A673 (cell line): ENCODE measurements around the gene CYB5A. TPM values are rescaled to one million over a fixed set of nuclear protein-coding genes. Genes with fewer than 3 reads are reported as not detected.

ENCODE experiments used
- BruUV-seq: library from RNA; stranded (reverse); fragments of 400-500 nt; replicated peaks from 2 replicates; lab custom pipeline; 2021; lab: Mats Ljungman, UMichigan
- CTCF ChIA-PET: fragments of 300-600 bp; sonication (Branson Sonifier 250); formaldehyde crosslinking; loops from one replicate; lab custom pipeline; 2022; ENCODE audit warnings: antibody characterized with exemption; lab: Charles Lee
- POLR2A ChIA-PET: fragments of 300-600 bp; sonication (Branson Sonifier 250); formaldehyde crosslinking; loops from one replicate; lab custom pipeline; 2022; ENCODE audit warnings: antibody characterized with exemption; ENCODE audit not compliant: low non-redundant PET; lab: Charles Lee
- DNase-seq: peaks from one replicate; pipeline ENCODE4 v3.0.0-alpha.2; 2015; ENCODE audit warnings: low spot score
- H3K27ac ChIP-seq: fragments of 200-600 bp; sonication (generic); 2 replicates; pipeline ENCODE4 v1.5.1; 2016; ENCODE audit warnings: mixed run types, low read depth, mild to moderate bottlenecking, mixed read lengths, antibody characterized with exemption, low read length; ENCODE audit not compliant: poor library complexity, severe bottlenecking
- H3K27me3 ChIP-seq: fragments of 200-600 bp; sonication (generic); replicated peaks from 2 replicates; pipeline ENCODE4 v1.6.1; 2017; ENCODE audit warnings: mixed run types, low read depth, mild to moderate bottlenecking, mixed read lengths, antibody characterized with exemption, low read length; ENCODE audit not compliant: insufficient read depth, poor library complexity
- H3K36me3 ChIP-seq: fragments of 200-600 bp; sonication (generic); 2 replicates; pipeline ENCODE4 v1.6.1; 2016; ENCODE audit warnings: mixed run types, mild to moderate bottlenecking, mixed read lengths, antibody characterized with exemption, low read length; ENCODE audit not compliant: insufficient read depth, poor library complexity, severe bottlenecking
- H3K4me1 ChIP-seq: fragments of 200-600 bp; sonication (generic); 2 replicates; pipeline ENCODE4 v1.6.1; 2017; ENCODE audit warnings: mixed run types, mild to moderate bottlenecking, mixed read lengths, antibody characterized with exemption, low read length; ENCODE audit not compliant: insufficient read depth, poor library complexity, severe bottlenecking
- H3K4me3 ChIP-seq: fragments of 200-600 bp; sonication (generic); 2 replicates; pipeline ENCODE4 v1.5.1; 2016; ENCODE audit warnings: low read depth, mixed run types, mild to moderate bottlenecking, mixed read lengths, low read length; ENCODE audit not compliant: poor library complexity, severe bottlenecking
- H3K9me3 ChIP-seq: fragments of 200-600 bp; sonication (generic); 2 replicates; pipeline ENCODE4 v1.6.1; 2016; ENCODE audit warnings: mixed run types, low read depth, mild to moderate bottlenecking, mixed read lengths, antibody characterized with exemption, low read length; ENCODE audit not compliant: poor library complexity, severe bottlenecking
- EZH2 ChIP-seq: fragments of 200-600 bp; sonication (generic); IDR thresholded peaks from 2 replicates; pipeline ENCODE4 v1.6.1; 2017; ENCODE audit warnings: borderline replicate concordance, low read depth, mild to moderate bottlenecking, mixed read lengths, antibody characterized with exemption, low read length; ENCODE audit not compliant: poor library complexity, severe bottlenecking
- intact Hi-C: fragments of 100-400 bp; cut with micrococcal nuclease; formaldehyde crosslinking; loops from one replicate; pipeline ENCODE4 v1.10.0; 2022; ENCODE audit not compliant: unreplicated experiment
- total RNA-seq: library from RNA; stranded (reverse); gene quantifications from 2 replicates; pipeline ENCODE4 v1.2.3, GENCODE V29; 2021
- TF ChIP-seq, protein P1 (sequence below): fragments of 300-800, 200-600 bp; sonication (generic); conservative IDR thresholded peaks from 2 replicates; pipeline ENCODE4 v1.5.1; 2017; ENCODE audit warnings: low read depth, mild to moderate bottlenecking, antibody characterized with exemption, low read length, moderate library complexity, mixed read lengths

The CYB5A gene
- total RNA-seq, 1 experiment from 2014 or later: 38.7 TPM

DNA sequence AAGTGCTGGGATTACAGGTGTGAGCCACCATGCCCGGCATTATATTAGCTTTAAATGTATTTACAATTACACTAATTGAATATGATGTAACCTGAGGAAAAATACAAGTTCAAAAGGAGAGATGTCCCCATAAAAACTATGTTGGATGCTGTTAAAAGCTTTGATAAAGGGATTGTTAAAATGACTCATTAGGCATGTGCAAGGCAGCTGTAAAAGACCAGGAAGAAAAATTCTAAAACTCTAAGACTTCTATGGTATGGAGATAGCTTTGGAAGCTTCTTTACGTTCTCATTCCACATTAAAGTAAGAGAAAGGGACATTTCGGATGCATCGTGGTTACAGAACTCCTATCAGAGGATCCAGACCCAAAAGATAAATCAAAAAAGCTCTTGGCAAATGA is 50.3 kb downstream of the CYB5A start:
- TF ChIP-seq, protein P1, sequence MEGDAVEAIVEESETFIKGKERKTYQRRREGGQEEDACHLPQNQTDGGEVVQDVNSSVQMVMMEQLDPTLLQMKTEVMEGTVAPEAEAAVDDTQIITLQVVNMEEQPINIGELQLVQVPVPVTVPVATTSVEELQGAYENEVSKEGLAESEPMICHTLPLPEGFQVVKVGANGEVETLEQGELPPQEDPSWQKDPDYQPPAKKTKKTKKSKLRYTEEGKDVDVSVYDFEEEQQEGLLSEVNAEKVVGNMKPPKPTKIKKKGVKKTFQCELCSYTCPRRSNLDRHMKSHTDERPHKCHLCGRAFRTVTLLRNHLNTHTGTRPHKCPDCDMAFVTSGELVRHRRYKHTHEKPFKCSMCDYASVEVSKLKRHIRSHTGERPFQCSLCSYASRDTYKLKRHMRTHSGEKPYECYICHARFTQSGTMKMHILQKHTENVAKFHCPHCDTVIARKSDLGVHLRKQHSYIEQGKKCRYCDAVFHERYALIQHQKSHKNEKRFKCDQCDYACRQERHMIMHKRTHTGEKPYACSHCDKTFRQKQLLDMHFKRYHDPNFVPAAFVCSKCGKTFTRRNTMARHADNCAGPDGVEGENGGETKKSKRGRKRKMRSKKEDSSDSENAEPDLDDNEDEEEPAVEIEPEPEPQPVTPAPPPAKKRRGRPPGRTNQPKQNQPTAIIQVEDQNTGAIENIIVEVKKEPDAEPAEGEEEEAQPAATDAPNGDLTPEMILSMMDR: no peak
- no peak for TF ChIP-seq EZH2
- no peaks in the 10 kb centered on the region for H3K9me3 ChIP-seq
- intact Hi-C loops: no loop called here
- BruUV-seq: no TSS peak
- no peaks in the 10 kb centered on the region for H3K36me3 ChIP-seq
- ChIA-PET CTCF (no interaction called here), POLR2A (no interaction called here)
- H3K27me3 ChIP-seq: peaks cover 4% of the 10 kb centered on the region
- H3K27ac ChIP-seq: no peak overlapping the region
- no peak for DNase-seq
- H3K4me3 ChIP-seq: no peak overlapping the region
- H3K4me1 ChIP-seq: no peaks in the 10 kb centered on the region

DNA sequence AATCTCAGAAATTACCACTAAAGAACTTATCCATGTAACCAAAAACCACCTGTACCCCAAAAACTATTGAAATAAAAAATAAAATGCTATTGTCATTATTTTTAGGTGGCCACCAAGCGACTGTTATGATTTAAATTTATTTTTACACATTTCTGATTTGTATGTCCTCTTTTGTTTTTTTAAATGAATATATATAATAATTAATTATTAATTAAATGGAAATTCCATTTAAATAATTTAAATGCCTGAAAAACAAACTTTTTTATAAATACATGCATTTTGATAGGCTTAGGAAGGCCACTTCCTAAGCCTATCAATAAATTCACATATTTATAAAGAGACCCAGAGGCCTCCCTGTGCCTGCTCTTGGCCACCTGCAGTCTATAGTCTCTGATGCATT is 52.2 kb downstream of the CYB5A start:
- Histone ChIP-seq H3K27me3 (peaks cover 4% of the 10 kb centered on the region), H3K9me3 (no peaks in the 10 kb centered on the region), H3K4me1 (no peaks in the 10 kb centered on the region), H3K4me3 (no peak overlapping the region), H3K36me3 (no peaks in the 10 kb centered on the region), H3K27ac (no peak overlapping the region)
- ChIA-PET CTCF (no interaction called here), POLR2A (no interaction called here)
- TF ChIP-seq, protein P1: no peak
- no peak for TF ChIP-seq EZH2
- no TSS peak for BruUV-seq
- intact Hi-C loops: no loop called here
- no peak for DNase-seq

DNA sequence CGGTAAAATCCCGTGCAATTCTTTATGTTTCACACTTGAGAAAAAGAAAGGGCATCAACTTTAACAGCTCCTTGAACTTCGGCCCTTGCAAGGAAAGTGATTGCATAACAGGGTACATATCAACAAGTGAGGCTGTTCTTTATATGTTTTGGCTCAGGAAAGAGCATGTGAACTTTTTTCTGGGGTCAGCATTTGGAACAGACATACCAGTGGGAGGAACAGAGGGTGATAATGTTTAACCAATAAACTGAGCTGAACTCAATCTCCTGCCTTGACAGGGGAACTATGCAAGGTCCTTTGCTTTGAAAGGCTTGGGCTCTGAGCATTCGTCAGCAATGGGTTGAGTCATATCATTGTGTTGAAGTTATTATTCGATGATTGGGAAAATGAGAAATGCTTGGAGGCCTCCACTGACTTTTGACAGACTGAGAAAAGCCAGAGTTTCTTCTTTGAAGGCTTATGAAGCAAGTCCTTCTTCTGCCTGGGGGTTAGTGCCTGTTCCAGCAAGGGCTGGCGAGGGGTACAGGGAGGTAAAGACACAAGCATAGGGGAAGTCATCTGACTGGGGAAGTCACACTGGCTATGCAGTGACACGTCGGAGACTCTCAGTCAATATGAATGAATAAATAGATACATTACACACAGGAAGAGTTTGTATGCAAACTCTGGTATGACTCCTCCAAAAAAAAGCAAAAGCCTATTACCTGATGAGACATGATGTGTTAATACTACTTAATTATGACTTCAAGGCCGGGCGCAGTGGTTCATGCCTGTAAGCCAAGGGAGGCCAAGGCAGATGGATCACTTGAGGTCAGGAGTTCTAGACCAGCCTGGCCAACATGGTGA is 57.2 kb downstream of the CYB5A start:
- BruUV-seq: no TSS peak
- H3K27me3 ChIP-seq: no peaks in the 10 kb centered on the region
- intact Hi-C loops: no loop called here
- DNase-seq: no peak
- no peak for TF ChIP-seq EZH2
- TF ChIP-seq, protein P1: no peak
- no peak overlapping the region for H3K27ac ChIP-seq
- no peak overlapping the region for H3K4me3 ChIP-seq
- H3K36me3 ChIP-seq: no peaks in the 10 kb centered on the region
- no peaks in the 10 kb centered on the region for H3K9me3 ChIP-seq
- CTCF ChIA-PET: no interaction called here
- POLR2A ChIA-PET: no interaction called here
- no peaks in the 10 kb centered on the region for H3K4me1 ChIP-seq
